PC-9 (cell line): ENCODE results near the gene ZNF608.

ENCODE experiments used
- EZH2 ChIP-seq: fragments of 200-600 bp; sonication (generic); IDR thresholded peaks from 2 replicates; pipeline ENCODE4 v1.8.0; 2017; ENCODE audit warnings: antibody characterized with exemption, low read depth
- TF ChIP-seq, protein P1 (sequence below): fragments of 200-600 bp; sonication (generic); conservative IDR thresholded peaks from 2 replicates; pipeline ENCODE4 v1.6.1; 2017; ENCODE audit warnings: mixed run types, antibody characterized with exemption, mild to moderate bottlenecking, moderate library complexity

DNA sequence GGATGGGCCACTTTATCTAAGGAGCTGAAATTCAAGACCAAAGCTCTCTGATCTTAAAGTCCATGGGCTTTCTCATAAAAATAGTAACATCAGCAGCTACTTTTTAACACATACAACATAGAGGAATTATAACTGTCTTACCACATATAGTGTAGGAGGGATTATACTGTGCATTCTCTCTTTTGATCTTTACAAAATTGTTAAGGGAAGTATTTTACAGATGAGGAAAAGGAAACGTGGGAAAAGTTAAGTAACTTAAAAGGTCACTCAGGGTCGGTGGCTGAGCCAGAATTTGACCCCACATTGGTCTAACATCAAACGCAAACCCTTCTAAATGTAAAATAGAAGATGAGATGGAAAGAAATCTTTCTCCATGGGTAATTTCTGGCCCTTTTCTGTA, 38.4 kb downstream of the ZNF608 start:
- TF ChIP-seq, protein P1, sequence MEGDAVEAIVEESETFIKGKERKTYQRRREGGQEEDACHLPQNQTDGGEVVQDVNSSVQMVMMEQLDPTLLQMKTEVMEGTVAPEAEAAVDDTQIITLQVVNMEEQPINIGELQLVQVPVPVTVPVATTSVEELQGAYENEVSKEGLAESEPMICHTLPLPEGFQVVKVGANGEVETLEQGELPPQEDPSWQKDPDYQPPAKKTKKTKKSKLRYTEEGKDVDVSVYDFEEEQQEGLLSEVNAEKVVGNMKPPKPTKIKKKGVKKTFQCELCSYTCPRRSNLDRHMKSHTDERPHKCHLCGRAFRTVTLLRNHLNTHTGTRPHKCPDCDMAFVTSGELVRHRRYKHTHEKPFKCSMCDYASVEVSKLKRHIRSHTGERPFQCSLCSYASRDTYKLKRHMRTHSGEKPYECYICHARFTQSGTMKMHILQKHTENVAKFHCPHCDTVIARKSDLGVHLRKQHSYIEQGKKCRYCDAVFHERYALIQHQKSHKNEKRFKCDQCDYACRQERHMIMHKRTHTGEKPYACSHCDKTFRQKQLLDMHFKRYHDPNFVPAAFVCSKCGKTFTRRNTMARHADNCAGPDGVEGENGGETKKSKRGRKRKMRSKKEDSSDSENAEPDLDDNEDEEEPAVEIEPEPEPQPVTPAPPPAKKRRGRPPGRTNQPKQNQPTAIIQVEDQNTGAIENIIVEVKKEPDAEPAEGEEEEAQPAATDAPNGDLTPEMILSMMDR = no peak
- TF ChIP-seq EZH2 = no peak
